Mammary epithelial cell (primary cell): ENCODE data around the gene SH2D1B.

Experiments used
- EZH2 ChIP-seq: IDR thresholded peaks from 2 replicates; pipeline ENCODE4 v1.6.1; 2012; ENCODE audit warnings: low read length, inconsistent platforms, borderline replicate concordance
- TF ChIP-seq, protein P1 (sequence below), 2 donors: IDR thresholded peaks in 1 of 2; conservative IDR thresholded peaks in 1 of 2; 2 replicates each; pipeline ENCODE4 v1.5.1; 2011 to 2012; ENCODE audit warnings: inconsistent platforms in 2 of 2, low read length in 2 of 2, mild to moderate bottlenecking in 2 of 2, control low read depth in 1 of 2, low read depth in 1 of 2; ENCODE audit not compliant: insufficient read depth in 1 of 2; ENCODE audit errors: extremely low read depth in 1 of 2

DNA sequence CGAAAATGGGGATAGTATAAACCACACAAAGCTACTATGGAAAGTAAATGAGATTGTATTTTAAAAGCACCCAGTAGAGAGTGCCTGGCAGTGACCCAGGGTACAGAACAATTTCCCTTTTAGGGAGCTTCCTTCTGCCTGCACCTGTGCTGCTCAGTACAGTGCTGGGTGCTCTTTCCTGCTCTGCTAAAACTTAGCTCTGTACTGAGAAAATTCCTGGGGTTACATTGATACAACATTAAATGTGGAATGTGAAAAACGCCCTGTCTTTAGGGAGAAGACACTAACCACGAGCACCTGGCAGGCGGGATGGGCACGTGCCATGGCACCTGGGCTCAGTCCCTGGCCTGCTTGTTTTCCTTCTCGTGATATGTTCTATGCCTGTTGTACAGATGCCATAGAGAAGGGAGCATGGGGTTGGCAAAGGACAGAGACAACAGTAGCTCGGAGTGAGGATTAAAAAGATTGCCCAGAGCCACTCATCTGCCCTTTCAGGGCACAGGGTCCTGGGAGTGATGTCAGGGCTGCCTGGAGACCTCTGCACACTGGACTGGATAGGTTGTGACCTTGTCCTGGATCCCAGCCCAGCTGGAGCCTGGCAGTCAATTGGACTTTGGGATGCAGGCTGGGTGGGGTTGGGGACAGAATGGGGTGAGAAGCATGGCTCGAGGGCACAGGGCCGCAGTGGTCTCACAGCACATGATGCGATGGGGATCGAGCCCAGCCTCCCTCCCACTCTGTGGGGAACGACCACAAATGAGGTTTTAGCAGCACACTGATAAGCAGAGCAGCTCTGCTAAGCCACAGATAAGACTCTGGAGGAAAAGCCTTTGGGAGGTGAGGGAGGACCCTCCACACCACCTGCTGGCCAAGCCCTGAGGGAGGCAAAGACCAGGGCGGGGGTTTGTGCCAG, 39.5 kb downstream of the SH2D1B start:
- TF ChIP-seq, protein P1, sequence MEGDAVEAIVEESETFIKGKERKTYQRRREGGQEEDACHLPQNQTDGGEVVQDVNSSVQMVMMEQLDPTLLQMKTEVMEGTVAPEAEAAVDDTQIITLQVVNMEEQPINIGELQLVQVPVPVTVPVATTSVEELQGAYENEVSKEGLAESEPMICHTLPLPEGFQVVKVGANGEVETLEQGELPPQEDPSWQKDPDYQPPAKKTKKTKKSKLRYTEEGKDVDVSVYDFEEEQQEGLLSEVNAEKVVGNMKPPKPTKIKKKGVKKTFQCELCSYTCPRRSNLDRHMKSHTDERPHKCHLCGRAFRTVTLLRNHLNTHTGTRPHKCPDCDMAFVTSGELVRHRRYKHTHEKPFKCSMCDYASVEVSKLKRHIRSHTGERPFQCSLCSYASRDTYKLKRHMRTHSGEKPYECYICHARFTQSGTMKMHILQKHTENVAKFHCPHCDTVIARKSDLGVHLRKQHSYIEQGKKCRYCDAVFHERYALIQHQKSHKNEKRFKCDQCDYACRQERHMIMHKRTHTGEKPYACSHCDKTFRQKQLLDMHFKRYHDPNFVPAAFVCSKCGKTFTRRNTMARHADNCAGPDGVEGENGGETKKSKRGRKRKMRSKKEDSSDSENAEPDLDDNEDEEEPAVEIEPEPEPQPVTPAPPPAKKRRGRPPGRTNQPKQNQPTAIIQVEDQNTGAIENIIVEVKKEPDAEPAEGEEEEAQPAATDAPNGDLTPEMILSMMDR (conservative IDR thresholded peaks at IDR 0.05 in 1 of 2, IDR thresholded peaks at IDR 0.05 in 1 of 2; ENCODE audit: extremely low read depth in 1 of 2, insufficient read depth in 1 of 2, low read depth in 1 of 2, low read length in 2 of 2) = no peak
- no peak for TF ChIP-seq EZH2
